ENCODE measurements around the gene SLC2A11. TPM values are rescaled to one million over a fixed set of nuclear protein-coding genes. Genes with fewer than 3 reads are reported as not detected.

The SLC2A11 gene
- total RNA-seq, 4 donors from 2014 or later = 17.5 to 30.0 (median 24.3) TPM

DNA sequence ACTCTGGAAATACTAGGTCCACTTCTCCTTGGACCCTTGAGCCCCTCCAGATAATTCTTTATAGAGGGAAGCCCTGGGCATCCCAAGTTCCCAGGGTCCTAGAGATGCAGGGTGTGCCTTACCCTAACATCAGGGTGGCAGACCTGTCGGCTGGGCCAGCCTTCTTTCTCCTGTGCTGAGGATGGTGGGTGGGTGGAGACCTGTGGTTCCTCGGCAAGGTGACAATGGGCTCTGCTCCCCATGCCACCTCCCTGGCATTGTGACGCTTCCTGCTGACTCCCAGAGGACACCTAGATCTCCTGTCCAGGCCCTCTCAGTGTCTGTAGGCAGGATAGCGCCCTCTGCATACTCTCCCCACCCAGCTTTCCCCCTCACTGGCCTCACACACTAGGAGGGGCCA lies 15.1 kb upstream of the SLC2A11 start:
- TF ChIP-seq POLR2A (IDR thresholded peaks at IDR 0.05) = no peak
- TF ChIP-seq, protein P1, sequence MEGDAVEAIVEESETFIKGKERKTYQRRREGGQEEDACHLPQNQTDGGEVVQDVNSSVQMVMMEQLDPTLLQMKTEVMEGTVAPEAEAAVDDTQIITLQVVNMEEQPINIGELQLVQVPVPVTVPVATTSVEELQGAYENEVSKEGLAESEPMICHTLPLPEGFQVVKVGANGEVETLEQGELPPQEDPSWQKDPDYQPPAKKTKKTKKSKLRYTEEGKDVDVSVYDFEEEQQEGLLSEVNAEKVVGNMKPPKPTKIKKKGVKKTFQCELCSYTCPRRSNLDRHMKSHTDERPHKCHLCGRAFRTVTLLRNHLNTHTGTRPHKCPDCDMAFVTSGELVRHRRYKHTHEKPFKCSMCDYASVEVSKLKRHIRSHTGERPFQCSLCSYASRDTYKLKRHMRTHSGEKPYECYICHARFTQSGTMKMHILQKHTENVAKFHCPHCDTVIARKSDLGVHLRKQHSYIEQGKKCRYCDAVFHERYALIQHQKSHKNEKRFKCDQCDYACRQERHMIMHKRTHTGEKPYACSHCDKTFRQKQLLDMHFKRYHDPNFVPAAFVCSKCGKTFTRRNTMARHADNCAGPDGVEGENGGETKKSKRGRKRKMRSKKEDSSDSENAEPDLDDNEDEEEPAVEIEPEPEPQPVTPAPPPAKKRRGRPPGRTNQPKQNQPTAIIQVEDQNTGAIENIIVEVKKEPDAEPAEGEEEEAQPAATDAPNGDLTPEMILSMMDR (IDR thresholded peaks at IDR 0.05) = no peak
- no peak for DNase-seq
- Histone ChIP-seq H3K27me3 (no peaks in the 10 kb centered on the region), H3K4me1 (peaks cover 20 to 42% of the 10 kb centered on the region in 2 donors), H3K27ac (no peak overlapping the region), H3K36me3 (no peaks in the 10 kb centered on the region), H3K4me3 (replicated peaks in 1 of 3) (no peak overlapping the region), H3K9me3 (no peaks in the 10 kb centered on the region)
- WGBS, 2 donors = 83 to 95% methylated on average over 2 to 3 of the region's 4 CpGs
- intact Hi-C loops (cut with DNase I) = loop anchor here (5.0 to 10.0 kb wide), 2 partner anchors 55 to 298 kb away; partner anchors contain the start of gene SMARCB1

DNA sequence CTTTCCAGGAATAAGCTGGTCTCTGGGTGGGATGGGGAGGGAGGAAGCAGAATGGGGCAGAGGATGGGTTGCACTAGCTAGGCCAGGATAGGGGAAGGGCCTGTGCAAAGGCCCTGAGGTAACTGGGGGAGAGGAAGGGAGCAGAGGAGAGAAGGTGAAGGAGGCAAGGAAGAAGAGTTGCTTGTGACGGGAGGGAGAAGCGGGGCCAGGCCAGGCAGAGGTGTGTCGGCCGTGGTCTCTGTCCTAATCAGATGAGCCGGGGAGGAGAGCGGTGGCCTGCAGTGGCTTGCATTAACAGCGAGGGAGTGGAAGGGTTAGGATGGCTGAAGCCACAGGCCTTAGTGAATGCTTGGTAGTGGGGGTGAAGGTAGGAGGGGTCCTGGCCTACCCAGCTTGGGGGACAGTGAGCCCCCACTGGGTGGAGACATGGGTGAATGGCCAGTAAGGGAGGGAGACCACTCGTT lies 12.9 kb upstream of the SLC2A11 start:
- H3K9me3 ChIP-seq = no peaks in the 10 kb centered on the region
- TF ChIP-seq, protein P1 (IDR thresholded peaks at IDR 0.05) = no peak
- no peak for TF ChIP-seq POLR2A (IDR thresholded peaks at IDR 0.05)
- peaks cover 10 to 28% of the 10 kb centered on the region in 2 donors for H3K4me1 ChIP-seq
- H3K4me3 ChIP-seq (replicated peaks in 1 of 3) = no peak overlapping the region
- H3K36me3 ChIP-seq = no peaks in the 10 kb centered on the region
- no peaks in the 10 kb centered on the region for H3K27me3 ChIP-seq
- peak overlapping the region in 2 of 3 donors; percentile 58 to 69 for H3K27ac ChIP-seq
- DNase-seq = no peak
- WGBS, 2 donors = 79% methylated on average over 8 of the region's 8 CpGs
- intact Hi-C loops (cut with DNase I) = loop anchor here (5.0 to 10.0 kb wide), 3 partner anchors 57 to 300 kb away; partner anchors contain the start of genes CHCHD10 and SMARCB1

DNA sequence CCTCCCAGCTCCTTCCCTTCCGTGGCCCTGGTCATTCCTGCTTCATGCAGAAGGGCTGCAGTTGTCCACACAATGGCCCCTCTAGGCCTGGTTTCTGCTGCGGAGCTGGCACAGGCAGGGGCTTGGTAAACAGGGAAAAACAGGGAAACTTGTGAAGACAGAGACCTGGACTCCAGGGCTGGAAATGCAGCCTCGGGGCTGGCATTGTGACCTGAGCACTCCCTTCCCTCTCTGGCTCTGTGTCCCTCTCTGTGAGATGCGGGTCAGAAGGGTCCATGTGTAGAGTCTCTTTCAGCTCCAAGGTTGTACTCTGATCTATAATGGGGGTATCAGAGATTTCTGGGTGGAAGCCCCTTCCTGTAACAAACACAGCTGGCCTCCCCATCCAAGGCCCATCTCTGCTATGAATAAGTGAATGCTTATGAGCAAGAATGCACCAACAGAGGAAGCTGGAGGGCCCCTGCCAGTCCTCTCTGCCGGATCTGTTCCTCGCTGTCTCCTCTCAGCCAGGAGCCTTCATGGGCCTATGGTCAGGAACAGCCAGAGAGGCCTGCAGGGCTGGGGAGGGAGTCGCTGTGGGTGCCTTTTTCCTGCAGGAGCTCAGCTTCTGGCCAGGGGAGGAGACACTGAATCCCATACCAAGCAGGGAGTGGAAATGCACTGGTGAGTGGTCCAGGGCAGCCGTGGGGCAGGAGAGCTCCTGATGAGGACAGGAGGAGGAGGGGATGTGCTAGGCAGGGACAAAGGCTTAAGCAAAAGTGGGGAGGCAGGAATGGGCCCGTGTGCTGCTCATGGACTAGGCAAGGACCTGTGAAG lies 12.2 kb upstream of the SLC2A11 start:
- WGBS, 2 donors = 73 to 82% methylated on average over 9 of the region's 9 CpGs
- no peak for TF ChIP-seq POLR2A (IDR thresholded peaks at IDR 0.05)
- TF ChIP-seq, protein P1 (IDR thresholded peaks at IDR 0.05) = no peak
- H3K27ac ChIP-seq = peak overlapping the region in 2 of 3 donors; percentile 58 to 69
- DNase-seq = no peak
- no peaks in the 10 kb centered on the region for H3K9me3 ChIP-seq
- no peak overlapping the region for H3K4me3 ChIP-seq (replicated peaks in 1 of 3)
- H3K4me1 ChIP-seq = peaks cover 10 to 30% of the 10 kb centered on the region in 2 donors
- H3K27me3 ChIP-seq = no peaks in the 10 kb centered on the region
- H3K36me3 ChIP-seq = no peaks in the 10 kb centered on the region
- intact Hi-C loops (cut with DNase I) = loop anchor here (5.0 to 10.0 kb wide), 2 partner anchors 78 to 301 kb away; partner anchors contain the start of gene CHCHD10

DNA sequence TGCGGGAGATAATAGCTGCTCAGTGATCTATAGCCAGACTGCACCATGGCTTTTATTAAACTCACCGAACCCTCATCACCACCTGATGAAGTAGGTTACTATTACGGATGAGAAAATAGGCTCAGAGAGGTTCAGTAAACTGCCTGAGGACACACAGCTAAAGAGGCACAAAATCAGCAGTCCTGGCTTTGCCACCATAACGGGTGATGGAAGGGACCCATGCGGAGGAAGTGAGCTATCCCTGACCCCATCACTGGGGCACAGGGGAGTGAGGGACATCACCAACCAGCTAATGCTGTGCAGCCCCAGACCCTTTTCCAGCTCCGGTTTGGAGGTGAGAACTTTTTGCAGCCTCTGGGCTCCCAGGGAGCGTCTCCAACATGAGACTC lies 11.6 kb upstream of the SLC2A11 start:
- no peaks in the 10 kb centered on the region for H3K27me3 ChIP-seq

More for the DNA sequence above, 11.6 kb upstream of the SLC2A11 start:
- no peak overlapping the region for H3K4me3 ChIP-seq (replicated peaks in 1 of 3)
- no peaks in the 10 kb centered on the region for H3K36me3 ChIP-seq
- peaks cover 10 to 30% of the 10 kb centered on the region in 2 donors for H3K4me1 ChIP-seq
- H3K9me3 ChIP-seq = no peaks in the 10 kb centered on the region
- DNase-seq = no peak
- H3K27ac ChIP-seq = peak overlapping the region in 1 of 3 donors; percentile 69
- no peak for TF ChIP-seq POLR2A (IDR thresholded peaks at IDR 0.05)
- TF ChIP-seq, protein P1 (IDR thresholded peaks at IDR 0.05) = no peak
- intact Hi-C loops (cut with DNase I) = loop anchor here (5.0 to 10.0 kb wide), 2 partner anchors 79 to 301 kb away; partner anchors contain the start of gene CHCHD10
- WGBS, 2 donors = 85 to 92% methylated on average over 6 to 7 of the region's 7 CpGs

Measured in thyroid gland (tissue), 4 donors.